HEK293 (cell line): Measurements from ENCODE around the gene ADGRB3.
"Not testable (repeated sequence)": the region's sequence is repeated elsewhere in the genome, so short reads cannot be mapped to it uniquely, and the experiment has no call there.

ENCODE experiments used
- CTCF ChIA-PET: fragments of 350-600 bp; formaldehyde crosslinking; extraction: SDS; loops from one replicate; lab custom pipeline; 2021; ENCODE audit warnings: antibody characterized with exemption; lab: Yijun Ruan, JAX
- POLR2A ChIA-PET: fragments of 300-600 bp; formaldehyde crosslinking; extraction: SDS; loops from one replicate; lab custom pipeline; 2020; ENCODE audit warnings: antibody characterized with exemption, inconsistent platforms; lab: Yijun Ruan, JAX
- H3K27ac ChIP-seq: fragments of 200-500 bp; sonication (Bioruptor generic); 2 replicates; pipeline ENCODE4 v1.5.1; 2014; ENCODE audit warnings: low read depth, low read length, control low read depth, inconsistent platforms; ENCODE audit errors: extremely low read depth
- H3K36me3 ChIP-seq, 2 experiments: fragments of 200-500 bp in 1 of 2; sonication (Bioruptor generic) in 1 of 2; 1 replicate in 1 of 2; 2 replicates in 1 of 2; pipeline ENCODE4 v1.5.1; 2014 to 2017; ENCODE audit warnings: inconsistent platforms in 2 of 2, low read length in 2 of 2; ENCODE audit not compliant: control insufficient read depth in 2 of 2, insufficient read depth in 1 of 2
- H3K4me1 ChIP-seq: fragments of 200-500 bp; sonication (Bioruptor generic); 2 replicates; pipeline ENCODE4 v1.5.1; 2014; ENCODE audit warnings: mild to moderate bottlenecking, low read length, inconsistent platforms; ENCODE audit not compliant: control insufficient read depth, insufficient read depth
- H3K4me3 ChIP-seq: 2 replicates; pipeline ENCODE4 v1.5.1; 2011; ENCODE audit warnings: low read depth, mild to moderate bottlenecking, control low read depth, low read length, moderate library complexity
- H3K9me3 ChIP-seq: fragments of 200-500 bp; sonication (Bioruptor generic); 2 replicates; pipeline ENCODE4 v1.5.1; 2014; ENCODE audit warnings: low read depth, low read length, inconsistent platforms; ENCODE audit not compliant: control insufficient read depth, insufficient read depth
- AEBP2 ChIP-seq: fragments of 450-650 bp; formaldehyde crosslinking; IDR thresholded peaks from 2 replicates; pipeline ENCODE4 v1.5.1; 2016; ENCODE audit warnings: missing biosample characterization, missing genetic modification characterization, borderline replicate concordance
- BCL11B ChIP-seq: fragments of 450-650 bp; formaldehyde crosslinking; IDR thresholded peaks from 2 replicates; pipeline ENCODE4 v1.5.1; 2016; ENCODE audit warnings: low read depth, missing biosample characterization, missing genetic modification characterization
- KLF8 ChIP-seq: fragments of 450-650 bp; formaldehyde crosslinking; IDR thresholded peaks from 2 replicates; pipeline ENCODE4 v1.5.1; 2016; ENCODE audit warnings: missing biosample characterization, missing genetic modification characterization
- ZFHX2 ChIP-seq: fragments of 450-650 bp; formaldehyde crosslinking; conservative IDR thresholded peaks from 2 replicates; pipeline ENCODE4 v1.5.1; 2016; ENCODE audit warnings: missing biosample characterization, missing genetic modification characterization
- ZNF114 ChIP-seq: fragments of 450-650 bp; formaldehyde crosslinking; IDR thresholded peaks from 2 replicates; pipeline ENCODE4 v1.5.0; 2017; ENCODE audit warnings: missing biosample characterization, missing genetic modification characterization
- ZNF133 ChIP-seq: fragments of 450-650 bp; formaldehyde crosslinking; IDR thresholded peaks from 2 replicates; pipeline ENCODE4 v1.5.1; 2016; ENCODE audit warnings: missing biosample characterization, missing genetic modification characterization
- ZNF140 ChIP-seq: fragments of 450-650 bp; formaldehyde crosslinking; IDR thresholded peaks from 2 replicates; pipeline ENCODE4 v1.5.1; 2016; ENCODE audit warnings: missing biosample characterization, missing genetic modification characterization
- ZNF146 ChIP-seq: fragments of 450-650 bp; formaldehyde crosslinking; IDR thresholded peaks from 2 replicates; pipeline ENCODE4 v1.5.1; 2016; ENCODE audit warnings: missing biosample characterization, missing genetic modification characterization
- ZNF2 ChIP-seq: fragments of 450-650 bp; formaldehyde crosslinking; IDR thresholded peaks from 2 replicates; pipeline ENCODE4 v1.5.1; 2016; ENCODE audit warnings: missing biosample characterization, missing genetic modification characterization
- ZNF202 ChIP-seq: fragments of 450-650 bp; formaldehyde crosslinking; IDR thresholded peaks from 2 replicates; pipeline ENCODE4 v1.5.1; 2016; ENCODE audit warnings: missing biosample characterization, missing genetic modification characterization, borderline replicate concordance
- ZNF26 ChIP-seq: fragments of 450-650 bp; formaldehyde crosslinking; IDR thresholded peaks from 2 replicates; pipeline ENCODE4 v1.5.1; 2016; ENCODE audit warnings: missing biosample characterization, missing genetic modification characterization
- ZNF274 ChIP-seq, 2 experiments: fragments of 200-500 bp in 1 of 2; fragments of 450-650 bp in 1 of 2; sonication (Bioruptor generic) in 1 of 2; formaldehyde crosslinking in 1 of 2; IDR thresholded peaks; 2 replicates each; pipeline versions ENCODE4 v1.5.1 to v1.6.1; 2014 to 2016; ENCODE audit warnings: borderline replicate concordance in 1 of 2, inconsistent platforms in 1 of 2, low read length in 1 of 2, missing biosample characterization in 1 of 2, missing genetic modification characterization in 1 of 2
- ZNF514 ChIP-seq: fragments of 450-650 bp; formaldehyde crosslinking; IDR thresholded peaks from 2 replicates; pipeline ENCODE4 v1.5.1; 2016; ENCODE audit warnings: missing biosample characterization, missing genetic modification characterization
- ZNF585B ChIP-seq: fragments of 450-650 bp; formaldehyde crosslinking; IDR thresholded peaks from 2 replicates; pipeline ENCODE4 v1.5.1; 2016; ENCODE audit warnings: missing biosample characterization, missing genetic modification characterization
- ZNF596 ChIP-seq: fragments of 450-650 bp; IDR thresholded peaks from 2 replicates; pipeline ENCODE4 v1.5.0; 2018; ENCODE audit warnings: missing biosample characterization, mild to moderate bottlenecking, missing genetic modification characterization, moderate library complexity
- ZNF670 ChIP-seq: fragments of 450-650 bp; formaldehyde crosslinking; IDR thresholded peaks from 2 replicates; pipeline ENCODE4 v1.5.1; 2016; ENCODE audit warnings: missing biosample characterization, missing genetic modification characterization, low read depth
- ZNF677 ChIP-seq: fragments of 450-650 bp; IDR thresholded peaks from 2 replicates; pipeline ENCODE4 v1.5.0; 2018; ENCODE audit warnings: missing biosample characterization, mild to moderate bottlenecking, missing genetic modification characterization, moderate library complexity
- ZSCAN16 ChIP-seq: fragments of 450-650 bp; formaldehyde crosslinking; IDR thresholded peaks from 2 replicates; pipeline ENCODE4 v1.5.1; 2016; ENCODE audit warnings: missing biosample characterization, missing genetic modification characterization
- TF ChIP-seq, protein P1 (sequence below): fragments of 450-650 bp; formaldehyde crosslinking; conservative IDR thresholded peaks from 2 replicates; pipeline ENCODE4 v1.5.1; 2016; ENCODE audit warnings: low read depth, missing biosample characterization, missing genetic modification characterization
- TF ChIP-seq, protein P2 (sequence below): sonication (generic); formaldehyde crosslinking; IDR thresholded peaks from 2 replicates; pipeline ENCODE4 v1.8.1; 2022; ENCODE audit warnings: mild to moderate bottlenecking, moderate library complexity, missing genetic modification reagents
- TF ChIP-seq, protein P3 (sequence below): fragments of 450-650 bp; formaldehyde crosslinking; IDR thresholded peaks from 2 replicates; pipeline ENCODE4 v1.5.1; 2016; ENCODE audit warnings: missing biosample characterization, missing genetic modification characterization

The ADGRB3 gene

GRCh38 chr6:68743099-68743498 lies 108.0 kb downstream of the ADGRB3 start:
- H3K27ac ChIP-seq, result no peak overlapping the region
- H3K4me1 ChIP-seq, result no peaks in the 10 kb centered on the region
- no peak for TF ChIP-seq ZNF114 (tag by site-specific recombination)
- TF ChIP-seq, protein P1, sequence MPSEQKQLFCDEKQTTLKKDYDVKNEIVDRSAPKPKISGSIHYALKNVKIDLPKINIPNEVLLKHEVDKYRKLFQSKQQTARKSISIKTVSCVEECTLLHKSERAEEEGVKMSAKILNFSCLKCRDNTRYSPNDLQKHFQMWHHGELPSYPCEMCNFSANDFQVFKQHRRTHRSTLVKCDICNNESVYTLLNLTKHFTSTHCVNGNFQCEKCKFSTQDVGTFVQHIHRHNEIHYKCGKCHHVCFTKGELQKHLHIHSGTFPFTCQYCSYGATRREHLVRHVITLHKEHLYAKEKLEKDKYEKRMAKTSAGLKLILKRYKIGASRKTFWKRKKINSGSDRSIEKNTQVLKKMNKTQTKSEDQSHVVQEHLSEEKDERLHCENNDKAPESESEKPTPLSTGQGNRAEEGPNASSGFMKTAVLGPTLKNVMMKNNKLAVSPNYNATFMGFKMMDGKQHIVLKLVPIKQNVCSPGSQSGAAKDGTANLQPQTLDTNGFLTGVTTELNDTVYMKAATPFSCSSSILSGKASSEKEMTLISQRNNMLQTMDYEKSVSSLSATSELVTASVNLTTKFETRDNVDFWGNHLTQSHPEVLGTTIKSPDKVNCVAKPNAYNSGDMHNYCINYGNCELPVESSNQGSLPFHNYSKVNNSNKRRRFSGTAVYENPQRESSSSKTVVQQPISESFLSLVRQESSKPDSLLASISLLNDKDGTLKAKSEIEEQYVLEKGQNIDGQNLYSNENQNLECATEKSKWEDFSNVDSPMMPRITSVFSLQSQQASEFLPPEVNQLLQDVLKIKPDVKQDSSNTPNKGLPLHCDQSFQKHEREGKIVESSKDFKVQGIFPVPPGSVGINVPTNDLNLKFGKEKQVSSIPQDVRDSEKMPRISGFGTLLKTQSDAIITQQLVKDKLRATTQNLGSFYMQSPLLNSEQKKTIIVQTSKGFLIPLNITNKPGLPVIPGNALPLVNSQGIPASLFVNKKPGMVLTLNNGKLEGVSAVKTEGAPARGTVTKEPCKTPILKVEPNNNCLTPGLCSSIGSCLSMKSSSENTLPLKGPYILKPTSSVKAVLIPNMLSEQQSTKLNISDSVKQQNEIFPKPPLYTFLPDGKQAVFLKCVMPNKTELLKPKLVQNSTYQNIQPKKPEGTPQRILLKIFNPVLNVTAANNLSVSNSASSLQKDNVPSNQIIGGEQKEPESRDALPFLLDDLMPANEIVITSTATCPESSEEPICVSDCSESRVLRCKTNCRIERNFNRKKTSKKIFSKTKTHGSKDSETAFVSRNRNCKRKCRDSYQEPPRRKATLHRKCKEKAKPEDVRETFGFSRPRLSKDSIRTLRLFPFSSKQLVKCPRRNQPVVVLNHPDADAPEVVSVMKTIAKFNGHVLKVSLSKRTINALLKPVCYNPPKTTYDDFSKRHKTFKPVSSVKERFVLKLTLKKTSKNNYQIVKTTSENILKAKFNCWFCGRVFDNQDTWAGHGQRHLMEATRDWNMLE (tag by site-specific recombination), result no peak
- no peak for TF ChIP-seq ZNF514 (tag by site-specific recombination)
- TF ChIP-seq, protein P2, sequence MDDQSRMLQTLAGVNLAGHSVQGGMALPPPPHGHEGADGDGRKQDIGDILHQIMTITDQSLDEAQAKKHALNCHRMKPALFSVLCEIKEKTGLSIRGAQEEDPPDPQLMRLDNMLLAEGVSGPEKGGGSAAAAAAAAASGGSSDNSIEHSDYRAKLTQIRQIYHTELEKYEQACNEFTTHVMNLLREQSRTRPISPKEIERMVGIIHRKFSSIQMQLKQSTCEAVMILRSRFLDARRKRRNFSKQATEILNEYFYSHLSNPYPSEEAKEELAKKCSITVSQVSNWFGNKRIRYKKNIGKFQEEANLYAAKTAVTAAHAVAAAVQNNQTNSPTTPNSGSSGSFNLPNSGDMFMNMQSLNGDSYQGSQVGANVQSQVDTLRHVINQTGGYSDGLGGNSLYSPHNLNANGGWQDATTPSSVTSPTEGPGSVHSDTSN (CRISPR knock-in tag), result no peak
- TF ChIP-seq ZNF26 (tag by site-specific recombination), result no peak
- TF ChIP-seq ZNF677, result no peak
- no peak for TF ChIP-seq ZFHX2 (tag by site-specific recombination)
- TF ChIP-seq BCL11B (tag by site-specific recombination), result no peak
- TF ChIP-seq ZNF670, result no peak
- no peak for TF ChIP-seq ZNF596
- TF ChIP-seq ZNF140 (tag by site-specific recombination), result no peak
- TF ChIP-seq ZNF274 (IDR thresholded peaks at IDR 0.05; ENCODE audit: low read length), result no peak
- TF ChIP-seq ZNF274 (tag by site-specific recombination; IDR thresholded peaks at IDR 0.05; ENCODE audit: borderline replicate concordance), result no peak
- ChIA-PET CTCF (no interaction called here), POLR2A (no interaction called here)
- H3K4me3 ChIP-seq, result no peak overlapping the region
- no peaks in the 10 kb centered on the region for H3K36me3 ChIP-seq
- H3K9me3 ChIP-seq, result no peaks in the 10 kb centered on the region

DNA sequence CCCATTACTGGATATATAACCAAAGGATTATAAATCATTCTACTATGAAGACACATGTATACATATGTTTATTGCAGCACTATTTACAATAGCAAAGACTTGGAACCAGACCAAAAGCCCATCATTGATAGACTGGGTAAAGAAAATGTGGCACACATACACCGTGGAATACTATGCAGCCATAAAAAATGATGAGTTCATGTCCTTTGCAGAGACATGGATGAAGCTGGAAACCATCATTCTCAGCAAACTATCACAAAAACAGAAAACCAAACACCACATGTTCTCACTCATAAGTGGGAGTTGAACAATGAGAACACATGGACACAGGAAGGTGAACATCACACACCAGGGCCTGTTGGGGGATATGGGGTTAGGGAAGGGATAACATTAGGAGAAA lies 109.3 kb downstream of the ADGRB3 start:
- H3K9me3 ChIP-seq, H3K36me3 ChIP-seq, H3K4me1 ChIP-seq, CTCF ChIA-PET, POLR2A ChIA-PET, H3K27ac ChIP-seq, H3K4me3 ChIP-seq: not testable (repeated sequence)
- 0 out of 2 replicates have a peak, but pooled peaks have one; percentile 5 for TF ChIP-seq ZNF146 (tag by site-specific recombination)

- no peaks in the 10 kb centered on the region for H3K4me1 ChIP-seq
- H3K27ac ChIP-seq, result no peak overlapping the region
- ChIA-PET CTCF (interaction anchor here (0.6 kb wide), 1 partner anchor 1923 kb away, joined by 3 read pairs; no protein-coding TSS in a partner anchor), POLR2A (no interaction called here)
- no peaks in the 10 kb centered on the region for H3K9me3 ChIP-seq
- no peaks in the 10 kb centered on the region for H3K36me3 ChIP-seq
- no peak overlapping the region for H3K4me3 ChIP-seq
- no peak for TF ChIP-seq ZNF585B (tag by site-specific recombination)
- no peak for TF ChIP-seq ZSCAN16
- TF ChIP-seq, protein P3, sequence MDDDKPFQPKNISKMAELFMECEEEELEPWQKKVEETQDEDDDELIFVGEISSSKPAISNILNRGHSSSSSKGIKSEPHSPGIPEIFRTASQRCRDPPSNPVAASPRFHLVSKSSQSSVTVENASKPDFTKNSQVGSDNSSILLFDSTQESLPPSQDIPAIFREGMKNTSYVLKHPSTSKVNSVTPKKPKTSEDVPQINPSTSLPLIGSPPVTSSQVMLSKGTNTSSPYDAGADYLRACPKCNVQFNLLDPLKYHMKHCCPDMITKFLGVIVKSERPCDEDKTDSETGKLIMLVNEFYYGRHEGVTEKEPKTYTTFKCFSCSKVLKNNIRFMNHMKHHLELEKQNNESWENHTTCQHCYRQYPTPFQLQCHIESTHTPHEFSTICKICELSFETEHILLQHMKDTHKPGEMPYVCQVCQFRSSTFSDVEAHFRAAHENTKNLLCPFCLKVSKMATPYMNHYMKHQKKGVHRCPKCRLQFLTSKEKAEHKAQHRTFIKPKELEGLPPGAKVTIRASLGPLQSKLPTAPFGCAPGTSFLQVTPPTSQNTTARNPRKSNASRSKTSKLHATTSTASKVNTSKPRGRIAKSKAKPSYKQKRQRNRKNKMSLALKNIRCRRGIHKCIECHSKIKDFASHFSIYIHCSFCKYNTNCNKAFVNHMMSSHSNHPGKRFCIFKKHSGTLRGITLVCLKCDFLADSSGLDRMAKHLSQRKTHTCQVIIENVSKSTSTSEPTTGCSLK (tag by site-specific recombination), result no peak
- no peak for TF ChIP-seq KLF8 (tag by site-specific recombination)
- no peak for TF ChIP-seq ZNF133 (tag by site-specific recombination)
- no peak for TF ChIP-seq AEBP2
- TF ChIP-seq ZNF677, result no peak
- TF ChIP-seq ZNF2 (tag by site-specific recombination), result no peak
- no peak for TF ChIP-seq ZNF202 (tag by site-specific recombination)
Observed at GRCh38 chr6:68746376-68746775, 111.3 kb downstream of the ADGRB3 start.
